Fibroblast of lung (primary cell): ENCODE results near the gene DCAF15. TPM values are rescaled to one million over a fixed set of nuclear protein-coding genes. Genes with fewer than 3 reads are reported as not detected.
"Not testable (repeated sequence)": the region's sequence is repeated elsewhere in the genome, so short reads cannot be mapped to it uniquely, and the experiment has no call there.

Source experiments
- DNase-seq, 2 donors: peaks; one replicate each; pipeline versions ENCODE4 v3.0.0 to v3.0.0-alpha.2; 2010; ENCODE audit warnings: low read depth in 2 of 2
- H2AFZ ChIP-seq: 2 replicates; pipeline ENCODE4 v1.5.1; 2012; ENCODE audit warnings: low read length, control low read depth, inconsistent platforms
- H3K27ac ChIP-seq: 2 replicates; pipeline ENCODE4 v1.5.1; 2011; ENCODE audit warnings: low read length, control low read depth; ENCODE audit not compliant: insufficient read depth
- H3K27me3 ChIP-seq: 2 replicates; pipeline ENCODE4 v1.5.1; 2011; ENCODE audit warnings: mild to moderate bottlenecking, low read length; ENCODE audit not compliant: control insufficient read depth, insufficient read depth
- H3K36me3 ChIP-seq: 2 replicates; pipeline ENCODE4 v1.5.1; 2011; ENCODE audit warnings: low read length; ENCODE audit not compliant: control insufficient read depth, insufficient read depth
- H3K4me1 ChIP-seq: 2 replicates; pipeline ENCODE4 v1.5.1; 2011; ENCODE audit warnings: low read length; ENCODE audit not compliant: control insufficient read depth, insufficient read depth; ENCODE audit errors: extremely low read depth
- H3K4me2 ChIP-seq: 2 replicates; pipeline ENCODE4 v1.5.1; 2011; ENCODE audit warnings: low read length, control low read depth; ENCODE audit not compliant: insufficient read depth; ENCODE audit errors: extremely low read depth
- H3K4me3 ChIP-seq, 4 experiments: fragments of 200-600 bp in 1 of 4; sonication (generic) in 1 of 4; replicated peaks in 1 of 4; 2 replicates each; pipeline ENCODE4 v1.5.1; 2011 to 2016; ENCODE audit warnings: low read length in 4 of 4, low read depth in 3 of 4, mild to moderate bottlenecking in 3 of 4, control low read depth in 2 of 4, inconsistent platforms in 1 of 4, mixed read lengths in 1 of 4; ENCODE audit not compliant: insufficient read depth in 1 of 4; ENCODE audit errors: control extremely low read depth in 1 of 4
- H3K79me2 ChIP-seq: 2 replicates; pipeline ENCODE4 v1.5.1; 2012; ENCODE audit warnings: mild to moderate bottlenecking, low read length, inconsistent platforms; ENCODE audit not compliant: control insufficient read depth, insufficient read depth
- H3K9ac ChIP-seq: 2 replicates; pipeline ENCODE4 v1.5.1; 2011; ENCODE audit warnings: mild to moderate bottlenecking, low read length, control low read depth; ENCODE audit not compliant: insufficient read depth
- H3K9me3 ChIP-seq: 2 replicates; pipeline ENCODE4 v1.5.1; 2012; ENCODE audit warnings: low read depth, low read length; ENCODE audit not compliant: control insufficient read depth, insufficient read depth
- H4K20me1 ChIP-seq: 2 replicates; pipeline ENCODE4 v1.5.1; 2011; ENCODE audit warnings: low read length; ENCODE audit not compliant: control insufficient read depth, insufficient read depth; ENCODE audit errors: extremely low read depth
- EZH2 ChIP-seq: IDR thresholded peaks from 2 replicates; pipeline ENCODE4 v1.5.1; 2012; ENCODE audit warnings: low read length, control low read depth, mild to moderate bottlenecking; ENCODE audit errors: missing control alignments
- polyA plus RNA-seq, 2 donors: library from polyadenylated mRNA; depleted of rRNA in 1 of 2; stranded (reverse) in 1 of 2; unstranded in 1 of 2; fragments of >200 nt; gene quantifications; 2 replicates each; pipeline ENCODE4 v1.2.1, GENCODE V29; 2011 to 2012; ENCODE audit warnings: missing spikeins in 1 of 2
- total RNA-seq: library from RNA; depleted of rRNA; stranded (reverse); fragments of >200 nt; gene quantifications from 2 replicates; pipeline ENCODE4 v1.2.1, GENCODE V29; 2014
- TF ChIP-seq, protein P1 (sequence below), 2 donors: IDR thresholded peaks in 1 of 2; conservative IDR thresholded peaks in 1 of 2; 1 replicate in 1 of 2; 2 replicates in 1 of 2; pipeline ENCODE4 v1.5.1; 2011 to 2012; ENCODE audit warnings: low read length in 2 of 2, control low read depth in 1 of 2, inconsistent platforms in 1 of 2, low read depth in 1 of 2, mild to moderate bottlenecking in 1 of 2

Gene DCAF15
- total and polyA plus RNA-seq, 2 donors (not counting 1 experiment from before 2014, with no cell fraction given) = 6.3 to 9.5 TPM

DNA sequence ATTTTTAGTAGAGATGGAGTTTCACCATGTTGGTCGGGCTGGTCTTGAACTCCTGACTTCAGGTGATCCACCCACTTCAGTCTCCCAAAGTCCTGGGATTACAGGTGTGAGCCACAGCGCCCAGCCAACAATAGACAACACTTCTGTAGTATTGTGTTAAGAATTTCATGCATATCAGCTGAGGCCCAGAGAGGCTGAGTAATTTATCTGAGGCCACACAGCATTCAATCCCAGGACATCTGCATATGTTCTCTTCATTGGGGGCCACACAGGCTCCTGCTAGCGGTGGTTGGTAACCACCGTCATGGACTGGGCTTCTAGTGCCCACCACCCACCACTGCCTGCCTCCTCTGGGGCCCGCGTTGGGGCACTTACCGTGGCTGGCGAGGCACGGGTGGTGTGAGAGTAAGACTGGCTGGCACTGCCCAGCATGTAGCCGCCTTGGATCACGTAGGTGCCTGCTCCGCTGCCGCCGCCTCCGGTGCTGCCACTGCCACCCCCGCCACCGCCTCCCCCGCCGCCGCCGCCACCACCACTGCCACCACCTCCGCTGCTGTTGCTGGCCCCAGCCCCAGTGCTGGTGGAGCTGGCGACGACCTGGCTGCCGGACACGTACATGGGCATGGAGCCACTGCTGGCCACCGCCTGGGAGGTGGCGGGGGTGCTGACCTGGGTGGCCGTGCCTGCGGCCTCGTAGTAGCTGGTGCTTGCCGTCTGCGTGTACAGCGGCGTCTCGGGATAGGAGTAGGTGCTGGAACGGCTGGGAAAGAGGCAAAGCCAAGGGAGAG is 20.3 kb downstream of the DCAF15 start:
- no peaks in the 10 kb centered on the region for H3K27me3 ChIP-seq
- TF ChIP-seq, protein P1, sequence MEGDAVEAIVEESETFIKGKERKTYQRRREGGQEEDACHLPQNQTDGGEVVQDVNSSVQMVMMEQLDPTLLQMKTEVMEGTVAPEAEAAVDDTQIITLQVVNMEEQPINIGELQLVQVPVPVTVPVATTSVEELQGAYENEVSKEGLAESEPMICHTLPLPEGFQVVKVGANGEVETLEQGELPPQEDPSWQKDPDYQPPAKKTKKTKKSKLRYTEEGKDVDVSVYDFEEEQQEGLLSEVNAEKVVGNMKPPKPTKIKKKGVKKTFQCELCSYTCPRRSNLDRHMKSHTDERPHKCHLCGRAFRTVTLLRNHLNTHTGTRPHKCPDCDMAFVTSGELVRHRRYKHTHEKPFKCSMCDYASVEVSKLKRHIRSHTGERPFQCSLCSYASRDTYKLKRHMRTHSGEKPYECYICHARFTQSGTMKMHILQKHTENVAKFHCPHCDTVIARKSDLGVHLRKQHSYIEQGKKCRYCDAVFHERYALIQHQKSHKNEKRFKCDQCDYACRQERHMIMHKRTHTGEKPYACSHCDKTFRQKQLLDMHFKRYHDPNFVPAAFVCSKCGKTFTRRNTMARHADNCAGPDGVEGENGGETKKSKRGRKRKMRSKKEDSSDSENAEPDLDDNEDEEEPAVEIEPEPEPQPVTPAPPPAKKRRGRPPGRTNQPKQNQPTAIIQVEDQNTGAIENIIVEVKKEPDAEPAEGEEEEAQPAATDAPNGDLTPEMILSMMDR (conservative IDR thresholded peaks at IDR 0.05 in 1 of 2, IDR thresholded peaks at IDR 0.05 in 1 of 2; ENCODE audit: low read depth in 1 of 2, low read length in 2 of 2) = no peak
- no peak for TF ChIP-seq EZH2
- H2AFZ ChIP-seq = no peak overlapping the region
- no peak overlapping the region for H3K27ac ChIP-seq
- H3K9ac ChIP-seq = no peak overlapping the region
- H3K4me1 ChIP-seq = no peaks in the 10 kb centered on the region
- no peaks in the 10 kb centered on the region for H4K20me1 ChIP-seq
- H3K79me2 ChIP-seq = no peaks in the 10 kb centered on the region
- no peak for DNase-seq
- no peaks in the 10 kb centered on the region for H3K9me3 ChIP-seq
- H3K4me3 ChIP-seq = no peak overlapping the region
- H3K4me2 ChIP-seq = no peak overlapping the region
- H3K36me3 ChIP-seq = peaks cover 7% of the 10 kb centered on the region

DNA sequence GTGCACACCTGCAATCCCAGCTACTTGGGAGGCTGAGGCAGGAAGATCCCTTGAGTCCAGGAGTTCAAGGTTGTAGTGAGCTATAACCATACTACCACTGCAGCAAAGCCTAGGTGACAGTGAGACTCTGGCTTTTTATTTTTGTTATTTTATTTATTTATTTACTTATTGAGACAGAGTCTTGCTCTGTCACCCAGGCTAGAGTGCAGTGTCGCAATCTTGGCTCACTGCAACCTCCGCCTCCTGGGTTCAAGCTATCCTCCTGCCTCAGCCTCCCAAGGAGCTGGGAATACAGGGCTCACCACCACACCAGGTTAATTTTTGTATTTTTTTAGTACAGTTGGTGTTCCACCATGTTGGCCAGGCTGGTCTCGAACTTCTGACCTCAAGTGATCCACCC is 21.2 kb downstream of the DCAF15 start:
- not testable (repeated sequence) for H3K27ac ChIP-seq, H3K36me3 ChIP-seq, H3K4me2 ChIP-seq, H2AFZ ChIP-seq, H3K9ac ChIP-seq, H3K9me3 ChIP-seq, H3K79me2 ChIP-seq, H3K27me3 ChIP-seq, H3K4me3 ChIP-seq, H4K20me1 ChIP-seq, H3K4me1 ChIP-seq, DNase-seq

DNA sequence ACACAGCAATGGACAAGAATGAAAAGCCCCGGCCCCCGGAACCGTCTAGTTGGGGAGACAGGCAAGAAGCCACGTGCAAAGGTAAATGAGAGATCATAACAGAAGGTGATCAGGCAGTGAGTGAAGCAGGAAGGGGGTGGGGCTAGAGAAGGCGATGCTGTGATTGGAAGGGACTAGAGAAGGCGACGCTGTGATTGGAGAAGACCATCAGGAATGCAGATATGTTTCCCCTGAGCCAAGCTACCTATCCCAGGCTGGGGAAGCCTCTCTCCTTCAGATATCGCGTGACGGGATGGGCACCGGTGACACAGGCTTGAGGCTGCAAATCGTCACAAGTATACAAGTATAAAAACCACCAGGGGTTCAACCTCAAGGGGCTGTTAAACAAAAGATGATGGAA is 21.8 kb downstream of the DCAF15 start:
- Histone ChIP-seq H4K20me1 (no peaks in the 10 kb centered on the region), H3K27me3 (no peaks in the 10 kb centered on the region)

More for the DNA sequence above, 21.8 kb downstream of the DCAF15 start:
- H3K27ac ChIP-seq = no peak overlapping the region
- no peak overlapping the region for H3K4me2 ChIP-seq
- no peaks in the 10 kb centered on the region for H3K79me2 ChIP-seq
- no peak overlapping the region for H3K4me3 ChIP-seq
- TF ChIP-seq, protein P1 (conservative IDR thresholded peaks at IDR 0.05 in 1 of 2, IDR thresholded peaks at IDR 0.05 in 1 of 2; ENCODE audit: low read depth in 1 of 2, low read length in 2 of 2) = no peak
- no peak for TF ChIP-seq EZH2
- no peak overlapping the region for H3K9ac ChIP-seq
- H2AFZ ChIP-seq = no peak overlapping the region
- H3K36me3 ChIP-seq = peaks cover 4% of the 10 kb centered on the region
- no peak for DNase-seq
- H3K9me3 ChIP-seq = no peaks in the 10 kb centered on the region
- no peaks in the 10 kb centered on the region for H3K4me1 ChIP-seq
